GM21526 (cell line): ENCODE measurements around the gene COL1A1.
A peak's percentile ranks its signal among the peaks of the same experiment; 100 is the strongest.

ENCODE experiments used
- ATAC-seq: cut with Tn5 transposase; IDR thresholded peaks from one replicate; pipeline ENCODE4 v1.9.1; 2021; ENCODE audit warnings: moderate library complexity; ENCODE audit not compliant: unreplicated experiment, low FRiP score

COL1A1 gene

GRCh38 chr17:50161911-50162288 is 39.5 kb downstream of the COL1A1 start:
- no peak for ATAC-seq

- peak; percentile 65 for ATAC-seq
Measured at GRCh38 chr17:50161023-50161910, 40.2 kb downstream of the COL1A1 start.

- ATAC-seq = no peak
Measured at GRCh38 chr17:50157891-50158290, 43.5 kb downstream of the COL1A1 start.

GRCh38 chr17:50155115-50155819 is 46.2 kb downstream of the COL1A1 start:
- ATAC-seq = no peak

GRCh38 chr17:50154604-50155003 is 46.8 kb downstream of the COL1A1 start:
- peak; percentile 46 for ATAC-seq

GRCh38 chr17:50153650-50154575 is 47.5 kb downstream of the COL1A1 start:
- no peak for ATAC-seq

GRCh38 chr17:50152736-50153135 is 48.7 kb downstream of the COL1A1 start:
- ATAC-seq = no peak

GRCh38 chr17:50151937-50152547 is 49.4 kb downstream of the COL1A1 start:
- no peak for ATAC-seq

GRCh38 chr17:50151041-50151936 is 50.1 kb downstream of the COL1A1 start:
- peak; percentile 41 for ATAC-seq

- ATAC-seq = no peak
Measured at GRCh38 chr17:50150354-50151040, 50.9 kb downstream of the COL1A1 start, which contains the start of gene PPP1R9B. TSS of gene PPP1R9B (minus strand) at chr17:50150677. CDS start at chr17:50150513, 164 bp downstream.

GRCh38 chr17:50149417-50150353 is 51.7 kb downstream of the COL1A1 start:
- ATAC-seq = no peak

- ATAC-seq = no peak
Measured at GRCh38 chr17:50149091-50149416, 52.4 kb downstream of the COL1A1 start.

GRCh38 chr17:50148226-50149090 is 53.0 kb downstream of the COL1A1 start:
- ATAC-seq = no peak

- ATAC-seq = no peak
Measured at GRCh38 chr17:50147841-50148225, 53.6 kb downstream of the COL1A1 start.

- no peak for ATAC-seq
Measured at GRCh38 chr17:50146927-50147665, 54.3 kb downstream of the COL1A1 start.
